ENCODE data around the gene CASP5.
"Not testable (repeated sequence)": the region's sequence is repeated elsewhere in the genome, so short reads cannot be mapped to it uniquely, and the experiment has no call there.

GRCh38 chr11:105072080-105072479, 49.1 kb upstream of the CASP5 start:
- not testable (repeated sequence) for TF ChIP-seq CTCF (IDR thresholded peaks at IDR 0.05; ENCODE audit: poor library complexity, severe bottlenecking); REST (IDR thresholded peaks at IDR 0.05; ENCODE audit: borderline replicate concordance); EP300 (conservative IDR thresholded peaks at IDR 0.05; ENCODE audit: poor library complexity, severe bottlenecking); MXI1 (conservative IDR thresholded peaks at IDR 0.05; ENCODE audit: poor library complexity, severe bottlenecking); EZH2 (IDR thresholded peaks at IDR 0.05; ENCODE audit: borderline replicate concordance, insufficient read depth, low read length, poor library complexity, severe bottlenecking)
